HCT116 (cell line): ENCODE measurements around the gene PPFIA2.

Source experiments
- CEBPB ChIP-seq: IDR thresholded peaks from 2 replicates; pipeline ENCODE4 v1.6.1; 2012; ENCODE audit warnings: low read depth
- CTCF ChIP-seq, 3 experiments: fragments of 200-600 bp in 1 of 3; sonication (generic) in 1 of 3; IDR thresholded peaks in 2 of 3; conservative IDR thresholded peaks in 1 of 3; 2 replicates each; pipeline ENCODE4 v1.5.1; 2012 to 2017; ENCODE audit warnings: low read depth in 2 of 3, low read length in 2 of 3, antibody characterized with exemption in 1 of 3, borderline replicate concordance in 1 of 3, control low read depth in 1 of 3, mild to moderate bottlenecking in 1 of 3, mixed read lengths in 1 of 3, mixed run types in 1 of 3, moderate library complexity in 1 of 3; ENCODE audit not compliant: insufficient read depth in 1 of 3
- POLR2A ChIP-seq: IDR thresholded peaks from 2 replicates; pipeline ENCODE4 v1.7.0; 2011; ENCODE audit warnings: borderline replicate concordance; ENCODE audit not compliant: insufficient read depth, insufficient read length; ENCODE audit errors: extremely low read depth

GRCh38 chr12:81461163-81461562 is 298.0 kb downstream of the PPFIA2 start:
- no peak for TF ChIP-seq POLR2A
- no peak for TF ChIP-seq CEBPB
- TF ChIP-seq CTCF (IDR thresholded peaks at IDR 0.05 in 2 of 3, conservative IDR thresholded peaks at IDR 0.05 in 1 of 3; ENCODE audit: borderline replicate concordance in 1 of 3, insufficient read depth in 1 of 3, low read depth in 2 of 3, low read length in 2 of 3) = peak in 2 of 3 experiments; percentile 18 to 53; a peak in 2 of 6 replicates
